GM13977 (cell line): ENCODE data around the gene TBC1D3B.

Experiments used
- DNase-seq: peaks from one replicate; pipeline ENCODE4 v3.0.0; 2012; ENCODE audit warnings: low spot score
- in situ Hi-C: fragments of 300-500 bp; cut with MboI; formaldehyde crosslinking; loops from one replicate; pipeline ENCODE4 v1.12.0; 2022; ENCODE audit warnings: low sequenced_read_pairs, low pct_unique_long_range_greater_than_20kb, mixed read lengths, inconsistent platforms; ENCODE audit not compliant: unreplicated experiment
- TF ChIP-seq, protein P1 (sequence below): IDR thresholded peaks from 2 replicates; pipeline ENCODE4 v1.5.1; 2012; ENCODE audit warnings: mild to moderate bottlenecking, control low read depth; ENCODE audit not compliant: insufficient read depth; ENCODE audit errors: extremely low read depth, missing control alignments

The TBC1D3B gene

DNA sequence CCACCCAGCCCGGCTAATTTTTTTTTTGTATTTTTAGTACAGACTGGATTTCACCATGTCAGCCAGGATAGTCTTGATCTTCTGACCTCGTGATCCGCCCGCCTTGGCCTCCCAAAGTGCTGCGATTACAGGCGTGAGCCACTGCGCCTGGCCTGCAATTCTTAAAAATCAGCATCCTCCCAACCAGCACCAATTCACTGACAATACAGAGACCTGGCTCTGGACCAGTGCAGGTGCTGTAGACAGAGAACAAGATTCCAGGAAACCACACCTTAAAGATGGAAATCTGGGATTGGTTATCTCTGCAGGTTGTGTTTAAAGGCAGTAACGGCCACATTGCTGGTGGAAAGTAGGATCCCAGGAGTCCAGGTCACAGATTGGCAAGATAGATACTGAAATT, 33.6 kb downstream of the TBC1D3B start:
- TF ChIP-seq, protein P1, sequence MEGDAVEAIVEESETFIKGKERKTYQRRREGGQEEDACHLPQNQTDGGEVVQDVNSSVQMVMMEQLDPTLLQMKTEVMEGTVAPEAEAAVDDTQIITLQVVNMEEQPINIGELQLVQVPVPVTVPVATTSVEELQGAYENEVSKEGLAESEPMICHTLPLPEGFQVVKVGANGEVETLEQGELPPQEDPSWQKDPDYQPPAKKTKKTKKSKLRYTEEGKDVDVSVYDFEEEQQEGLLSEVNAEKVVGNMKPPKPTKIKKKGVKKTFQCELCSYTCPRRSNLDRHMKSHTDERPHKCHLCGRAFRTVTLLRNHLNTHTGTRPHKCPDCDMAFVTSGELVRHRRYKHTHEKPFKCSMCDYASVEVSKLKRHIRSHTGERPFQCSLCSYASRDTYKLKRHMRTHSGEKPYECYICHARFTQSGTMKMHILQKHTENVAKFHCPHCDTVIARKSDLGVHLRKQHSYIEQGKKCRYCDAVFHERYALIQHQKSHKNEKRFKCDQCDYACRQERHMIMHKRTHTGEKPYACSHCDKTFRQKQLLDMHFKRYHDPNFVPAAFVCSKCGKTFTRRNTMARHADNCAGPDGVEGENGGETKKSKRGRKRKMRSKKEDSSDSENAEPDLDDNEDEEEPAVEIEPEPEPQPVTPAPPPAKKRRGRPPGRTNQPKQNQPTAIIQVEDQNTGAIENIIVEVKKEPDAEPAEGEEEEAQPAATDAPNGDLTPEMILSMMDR, result no peak
- in situ Hi-C loops, result loop anchor here (10.0 kb wide), 1 partner anchor 168 kb away; no protein-coding TSS in a partner anchor
- DNase-seq, result no peak

DNA sequence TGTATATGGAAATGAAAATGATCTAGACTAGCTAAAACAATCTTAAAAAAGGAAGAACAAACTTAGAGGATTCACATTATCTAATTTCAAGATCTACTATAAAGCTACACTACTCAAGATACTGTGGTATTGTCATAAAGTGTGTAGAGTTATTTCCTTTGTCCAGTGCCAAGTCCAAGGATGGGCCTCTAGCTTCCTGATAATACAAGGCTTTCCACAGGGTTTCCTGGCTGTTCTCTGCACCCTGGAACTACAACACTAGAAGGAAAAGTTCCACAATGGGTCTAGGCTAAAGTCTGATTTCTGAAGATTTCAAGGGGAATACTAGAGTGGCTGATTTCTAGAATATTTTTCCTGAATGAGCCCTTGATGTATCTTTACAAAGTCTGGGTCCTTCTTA, 34.2 kb downstream of the TBC1D3B start:
- no peak for DNase-seq
- in situ Hi-C loops, result loop anchor here (10.0 kb wide), 1 partner anchor 167 kb away; no protein-coding TSS in a partner anchor
- TF ChIP-seq, protein P1, result no peak

DNA sequence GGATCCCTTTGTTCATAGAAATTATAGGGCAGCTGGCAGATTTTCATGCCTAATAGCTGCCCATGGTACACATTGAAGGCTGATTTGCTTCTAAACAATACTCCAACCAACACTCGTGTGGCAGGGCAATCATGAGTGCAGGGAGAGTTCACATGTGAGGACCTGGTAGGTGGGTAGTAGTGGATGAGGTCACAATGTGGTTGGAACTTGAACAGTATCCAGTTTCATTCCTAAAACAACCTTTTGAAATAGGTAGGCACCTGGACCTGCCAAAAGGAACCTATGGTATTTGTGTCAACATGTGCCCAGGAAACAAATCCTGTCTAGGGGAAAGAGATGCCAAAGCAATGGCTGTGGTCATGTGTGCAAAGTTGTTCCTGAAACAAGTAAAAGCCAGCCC, 40.0 kb downstream of the TBC1D3B start:
- in situ Hi-C loops, result no loop called here
- DNase-seq, result no peak
- TF ChIP-seq, protein P1, result no peak

DNA sequence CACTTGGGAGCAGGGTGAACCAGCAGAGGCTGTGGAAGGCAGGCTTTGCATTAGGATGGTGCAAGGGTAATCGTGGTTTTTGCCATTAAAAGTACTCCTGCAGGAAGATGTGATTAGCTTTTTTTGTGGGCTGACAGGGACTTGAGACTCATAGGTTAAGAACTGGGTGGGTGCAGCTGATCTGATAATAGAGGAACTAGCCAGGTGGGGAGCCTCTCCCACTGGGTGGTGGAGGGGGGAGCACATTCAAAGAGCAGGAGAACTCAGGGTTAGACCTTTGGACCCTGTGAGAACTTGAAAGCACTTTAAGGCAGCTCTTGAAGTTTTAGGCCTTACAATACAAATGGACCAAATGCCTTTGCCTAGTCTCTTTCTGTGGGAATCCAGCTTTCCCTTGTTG, 40.4 kb downstream of the TBC1D3B start:
- no peak for DNase-seq

DNA sequence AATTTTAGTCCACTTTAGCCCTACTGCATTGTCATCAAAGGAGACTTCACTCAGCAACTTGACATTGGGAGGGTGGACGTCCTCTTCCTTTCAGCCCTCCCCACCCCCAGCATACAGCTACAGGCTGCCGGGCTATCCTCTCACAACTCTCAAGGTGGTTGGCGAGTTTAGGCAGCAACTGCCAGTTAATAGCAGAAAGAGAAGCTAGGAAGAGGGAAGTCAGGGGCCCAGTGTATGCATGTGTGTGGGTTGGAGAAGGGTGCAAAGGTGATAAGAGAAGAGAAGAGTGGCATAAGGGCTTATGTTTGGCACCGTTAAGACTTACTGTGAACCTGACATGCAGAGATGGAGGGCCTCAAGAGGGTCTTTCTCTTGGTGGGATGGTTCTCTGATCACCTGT, 41.0 kb downstream of the TBC1D3B start:
- TF ChIP-seq, protein P1, result no peak
- in situ Hi-C loops, result no loop called here
- no peak for DNase-seq

More for the DNA sequence above, 40.4 kb downstream of the TBC1D3B start:
- TF ChIP-seq, protein P1, result no peak
- in situ Hi-C loops, result no loop called here

DNA sequence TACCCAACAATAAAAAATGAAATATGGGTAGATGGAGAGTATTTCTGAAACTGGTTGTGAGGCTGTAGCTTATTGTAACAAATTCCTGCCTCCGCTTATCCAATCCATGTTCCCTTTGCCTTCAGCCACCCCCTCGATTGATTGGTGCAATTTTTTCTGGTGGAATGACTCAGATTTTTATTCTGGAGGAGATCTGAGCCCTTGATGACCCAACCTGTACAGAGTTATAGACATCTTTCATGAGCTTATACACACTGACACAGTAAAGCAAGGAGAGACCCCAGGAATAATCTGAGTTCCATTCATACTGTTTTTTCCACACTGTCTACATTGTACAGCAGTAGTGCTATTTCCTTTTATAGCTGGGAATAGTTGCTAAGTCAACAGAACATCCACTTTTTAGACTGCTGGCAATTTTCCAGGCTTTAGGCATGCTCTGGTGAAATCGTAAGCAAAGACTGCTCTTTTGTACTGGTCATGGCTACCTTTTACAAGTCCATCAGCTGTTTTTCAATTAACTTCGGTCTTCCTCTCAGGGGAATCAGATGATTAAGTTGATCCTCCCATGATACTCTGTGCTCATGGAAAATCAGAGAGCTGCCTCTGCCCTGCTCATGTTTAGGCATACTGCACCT, 42.7 kb downstream of the TBC1D3B start:
- in situ Hi-C loops, result no loop called here
- TF ChIP-seq, protein P1, result no peak
- no peak for DNase-seq

DNA sequence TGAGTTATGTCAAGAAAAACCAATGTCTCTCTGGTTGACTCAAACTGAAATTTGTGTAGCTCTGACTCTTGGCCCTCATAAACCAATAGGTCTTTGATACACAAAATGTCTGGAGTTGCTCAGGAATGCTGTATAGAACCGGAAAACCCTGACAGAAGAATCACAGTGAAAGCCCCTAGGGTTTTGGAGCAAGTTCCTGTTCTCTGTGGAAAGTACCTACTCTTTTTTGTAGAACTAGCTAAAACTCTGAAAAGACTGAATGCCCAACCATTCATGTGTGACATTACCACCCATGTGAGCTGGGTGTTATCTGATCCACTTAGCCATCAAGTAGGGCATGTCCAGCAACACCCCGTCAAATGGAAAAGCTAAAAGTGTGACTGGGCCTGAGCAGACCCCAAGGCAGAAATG, 44.0 kb downstream of the TBC1D3B start:
- peak; percentile 31 for DNase-seq
- in situ Hi-C loops, result no loop called here
- TF ChIP-seq, protein P1, result no peak
